ENCODE measurements around the gene ZFP64.

- TF ChIP-seq EZH2 (IDR thresholded peaks at IDR 0.05; ENCODE audit: low read depth) (no peak), CTCF (conservative IDR thresholded peaks at IDR 0.05) (no peak)
Measured at GRCh38 chr20:52172392-52173047, 19.1 kb downstream of the ZFP64 start.

All from PC-9 (cell line).